Activated CD4-positive, CD25-positive, alpha-beta regulatory T cell treated with anti-CD3 and anti-CD28 coated beads, Interleukin-2, amount 50 U/mL, for 24 hours (primary cell): Measurements from ENCODE around the gene MRPL52.
A peak's percentile ranks its signal among the peaks of the same experiment; 100 is the strongest.
"Not testable (repeated sequence)": the region's sequence is repeated elsewhere in the genome, so short reads cannot be mapped to it uniquely, and the experiment has no call there.

Source experiments
- ATAC-seq, 2 donors: fragments of 150-1000 bp; cut with Tn5 transposase; one replicate each; pipeline ENCODE4 v1.10.0; 2021; ENCODE audit warnings: mild to moderate bottlenecking in 1 of 2, moderate library complexity in 1 of 2

MRPL52 gene

DNA sequence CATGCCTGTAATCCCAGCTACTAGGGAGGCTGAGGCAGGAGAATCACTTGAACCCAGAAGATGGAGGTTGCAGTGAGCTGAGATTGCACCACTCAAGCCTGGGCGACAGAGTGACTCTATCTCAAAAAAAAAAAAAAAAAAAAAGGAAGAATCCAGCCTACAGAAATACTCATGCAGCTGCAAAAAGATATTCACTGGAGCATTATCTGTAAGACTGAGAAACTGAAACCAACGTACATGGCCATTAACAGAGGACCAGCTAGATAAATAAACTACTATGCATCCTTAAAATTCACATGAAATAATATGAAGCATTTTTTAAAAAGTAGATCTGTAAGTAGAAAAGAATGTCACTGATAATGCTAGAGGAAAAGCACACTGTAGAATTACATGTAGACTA is 18.0 kb upstream of the MRPL52 start:
- ATAC-seq, result no peak

DNA sequence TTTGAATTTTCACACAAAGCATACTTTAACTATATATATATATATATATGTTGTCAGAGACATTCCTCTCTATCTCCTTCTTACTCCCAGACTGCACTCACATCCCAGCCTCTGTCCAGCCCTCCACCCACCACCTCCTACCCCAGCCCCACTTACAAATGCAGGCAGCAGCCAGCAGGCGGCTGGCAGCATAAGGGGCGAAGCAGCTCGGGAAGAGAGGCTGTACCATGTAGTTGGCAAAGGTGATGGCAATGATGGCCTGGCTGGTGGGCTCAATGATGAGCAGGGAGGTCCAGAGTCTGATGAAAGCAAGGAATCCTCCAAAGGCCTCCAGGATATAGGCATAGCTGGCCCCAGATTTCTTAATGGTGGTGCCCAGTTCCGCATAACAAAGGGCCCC is 16.9 kb upstream of the MRPL52 start:
- peak in 1 of 2 donors; percentile 17 for ATAC-seq

DNA sequence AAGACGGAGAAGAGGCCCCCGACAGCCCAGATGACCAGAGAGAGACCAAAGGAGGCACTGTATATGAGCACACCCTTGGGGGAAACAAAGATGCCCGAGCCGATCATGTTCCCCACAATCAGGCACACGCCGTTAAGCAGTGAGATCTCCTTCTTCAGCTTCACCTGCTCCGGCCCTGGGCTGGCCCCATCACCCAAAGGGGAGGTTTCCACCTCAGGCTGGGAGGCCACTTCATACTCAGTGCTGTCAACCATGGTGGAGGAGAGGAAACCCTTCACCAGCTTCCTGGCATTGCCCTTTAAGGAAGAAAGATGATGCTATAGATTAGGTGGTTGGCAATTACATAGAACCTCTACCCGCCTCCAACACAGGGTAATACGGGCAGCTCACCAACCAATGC is 16.5 kb upstream of the MRPL52 start:
- ATAC-seq, result no peak

DNA sequence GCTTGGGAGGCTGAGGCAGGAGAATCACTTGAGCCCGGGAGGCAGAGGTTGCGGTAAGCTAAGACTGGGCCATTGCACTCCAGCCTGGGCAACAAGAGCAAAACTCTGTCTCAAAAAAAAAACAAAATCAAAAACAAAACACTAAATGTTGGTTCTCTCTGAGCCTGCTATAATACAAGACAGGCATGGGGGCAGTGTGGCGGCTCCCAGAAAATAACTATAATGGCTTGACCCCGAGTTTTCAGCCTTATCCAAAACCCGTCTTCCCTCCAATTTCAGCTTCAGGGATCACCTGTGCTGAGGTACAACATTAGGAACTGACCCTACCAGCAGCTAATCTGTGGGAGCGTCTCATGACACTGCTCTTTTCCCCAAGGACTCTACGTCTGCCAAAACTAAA is 15.3 kb upstream of the MRPL52 start:
- no peak for ATAC-seq

DNA sequence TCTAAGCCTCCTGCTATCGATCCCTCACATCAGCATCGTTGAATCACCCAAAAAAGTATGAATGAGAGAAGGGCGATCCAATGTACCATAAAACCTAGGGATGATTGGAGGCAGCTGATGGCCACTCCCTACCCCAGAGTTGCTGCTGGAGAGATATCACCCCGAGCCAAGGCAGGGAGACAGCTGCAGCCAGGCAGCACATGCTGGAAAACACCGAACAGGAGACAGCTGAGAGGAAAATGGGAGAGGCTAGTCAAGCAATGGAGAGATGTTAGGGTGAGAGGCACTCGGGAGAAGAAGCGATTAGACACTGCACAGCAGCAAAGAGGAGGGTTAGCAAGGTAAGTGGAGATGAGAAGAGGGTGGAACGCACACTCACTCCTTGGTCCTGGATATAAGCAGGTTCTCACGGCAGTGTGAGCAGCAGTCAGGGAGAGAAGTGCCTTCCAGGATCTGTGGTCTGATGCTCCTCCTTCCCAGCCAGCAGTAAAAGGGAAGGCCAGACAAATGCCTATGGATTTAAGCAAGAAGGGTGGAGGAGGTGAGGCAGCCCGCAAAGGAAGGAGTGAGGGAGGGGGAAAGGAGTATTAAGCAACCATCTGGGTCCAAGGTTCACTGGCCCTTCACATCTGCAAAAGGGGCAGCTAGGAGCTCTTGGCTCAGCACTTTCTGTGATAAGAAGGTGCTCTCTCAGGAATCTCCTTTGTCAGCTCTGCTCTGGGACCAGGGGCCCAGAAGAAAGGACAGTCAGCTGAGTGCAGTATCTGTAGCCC is 14.6 kb upstream of the MRPL52 start, which contains the start of gene SLC7A7:
TSS of gene SLC7A7 (minus strand) at position 495 of the 773 bp plus-strand sequence. CDS start 2,037 bp downstream, outside the sequence.
- no peak for ATAC-seq

DNA sequence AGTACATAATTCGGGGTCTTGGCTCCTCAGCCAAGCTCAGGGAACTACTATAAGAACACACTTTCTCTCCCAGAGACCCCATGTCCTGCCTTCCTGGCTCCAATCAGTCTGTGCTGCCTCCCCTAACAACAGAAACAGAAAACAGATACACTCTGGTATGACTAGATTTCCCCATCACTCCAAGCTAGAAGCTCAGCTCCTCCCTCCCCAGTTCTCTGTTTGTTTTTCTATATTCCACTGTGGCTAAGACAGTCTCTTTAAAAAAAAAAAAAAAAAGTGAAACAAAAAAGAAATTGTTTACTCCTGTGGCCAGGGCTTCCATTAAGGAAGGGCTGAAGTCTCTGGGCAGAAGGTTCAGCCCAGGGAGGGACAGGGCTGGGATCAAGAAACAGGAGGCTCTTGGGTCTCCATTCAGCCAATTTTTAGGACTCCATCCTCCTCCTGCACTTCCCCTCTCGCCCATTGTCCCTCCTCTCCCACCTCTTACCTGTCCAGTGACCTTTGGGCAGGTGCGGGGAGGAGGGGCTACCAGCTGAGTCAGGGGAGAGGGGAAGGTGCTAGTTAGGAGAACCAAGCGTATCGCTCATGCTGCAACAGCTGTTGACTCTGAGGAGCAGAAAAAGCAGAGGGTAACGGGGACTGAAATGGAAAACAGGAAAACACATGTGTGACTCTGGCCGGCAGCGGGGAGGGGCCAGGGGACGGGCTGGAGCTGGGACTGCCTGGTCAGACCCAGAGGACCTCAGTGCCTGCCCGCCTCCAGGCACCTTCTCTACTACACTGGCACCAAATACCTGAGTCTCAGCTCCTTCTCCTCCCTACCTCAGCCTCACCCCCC is 10.3 kb upstream of the MRPL52 start:
- no peak for ATAC-seq

DNA sequence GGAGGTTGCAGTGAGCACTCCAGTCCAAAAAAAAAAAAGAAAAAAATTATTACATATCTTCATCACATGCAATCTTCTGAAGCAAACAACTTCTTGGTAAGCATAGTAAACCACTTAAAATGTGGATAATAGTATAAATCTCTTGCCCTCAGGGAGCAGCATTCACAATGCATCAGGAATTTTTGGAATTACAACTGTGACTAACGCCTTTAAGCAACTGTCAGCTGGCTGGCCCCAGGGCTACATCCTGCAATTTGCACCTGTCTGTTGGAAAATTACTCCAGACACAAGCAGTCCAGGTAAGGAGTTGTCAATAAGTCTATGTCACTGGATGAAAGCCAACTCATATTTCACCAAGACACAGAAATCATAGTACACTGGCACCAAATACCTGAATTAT is 9.0 kb upstream of the MRPL52 start:
- ATAC-seq, result no peak

DNA sequence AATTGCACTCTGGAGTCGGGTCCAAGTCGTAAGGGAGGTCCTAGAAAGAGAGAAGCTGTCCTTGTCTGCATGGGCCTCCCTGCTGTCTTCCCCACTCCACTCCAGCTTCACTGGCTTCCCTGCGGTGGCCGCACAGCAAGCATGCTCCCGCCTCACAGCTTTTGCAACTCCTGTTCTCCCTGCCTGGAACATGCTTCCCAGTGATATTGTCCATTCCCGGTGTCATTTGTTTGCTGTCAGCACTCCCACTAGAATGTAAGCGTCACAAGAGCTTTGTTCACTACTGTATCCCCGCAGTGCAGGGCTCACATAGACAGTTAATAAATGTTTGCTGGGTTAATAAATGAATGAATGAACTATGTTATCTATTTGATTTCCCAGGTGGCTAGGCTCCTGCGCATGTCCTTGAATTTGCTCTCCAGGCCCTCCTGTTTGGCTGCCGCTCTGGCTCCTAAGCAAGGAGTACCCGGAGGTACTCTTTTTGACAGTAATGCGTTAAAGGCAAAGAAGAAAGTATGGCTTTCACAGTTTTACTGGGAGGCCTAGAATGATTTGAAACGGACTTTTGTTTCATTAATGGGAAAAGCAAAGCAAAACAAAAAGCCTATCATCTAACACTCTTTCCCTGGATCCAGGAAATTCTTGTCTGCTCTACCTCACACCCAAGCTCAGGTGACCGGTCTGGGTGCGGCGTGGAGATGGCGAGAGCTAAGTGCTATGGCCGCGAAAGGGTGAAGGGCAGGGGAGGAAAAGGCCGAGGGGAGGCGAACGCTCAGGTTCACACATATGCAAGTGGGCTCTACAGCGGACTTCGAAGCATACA is 8.3 kb upstream of the MRPL52 start:
- ATAC-seq, result no peak

DNA sequence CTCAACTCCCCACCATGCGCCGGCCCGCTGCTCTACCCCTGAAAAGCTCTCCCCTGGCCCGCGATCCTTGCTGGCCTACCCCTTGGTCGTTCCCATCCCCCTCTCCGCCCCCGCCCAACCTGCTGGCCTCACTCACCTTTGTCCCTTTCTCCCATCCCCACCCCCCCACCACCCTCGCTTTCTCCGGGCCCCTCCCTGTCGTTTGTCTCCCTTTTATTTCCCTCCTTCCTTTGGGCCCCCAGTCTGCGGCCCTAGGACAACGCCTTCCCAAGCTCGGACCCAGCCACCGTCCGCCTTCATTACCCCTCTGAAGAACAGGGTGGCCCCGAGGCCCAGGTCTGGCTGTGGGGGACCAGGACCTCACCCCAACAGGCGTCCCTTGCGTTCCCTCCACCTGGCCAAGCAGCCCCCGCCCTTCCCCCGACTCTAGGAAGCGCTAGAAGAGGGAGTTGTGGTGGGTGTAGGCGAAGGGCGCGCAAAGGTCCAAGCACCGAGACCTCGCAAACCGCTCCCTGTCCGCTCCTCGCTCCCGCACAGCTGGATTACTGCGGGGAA is 7.6 kb upstream of the MRPL52 start:
- no peak for ATAC-seq

DNA sequence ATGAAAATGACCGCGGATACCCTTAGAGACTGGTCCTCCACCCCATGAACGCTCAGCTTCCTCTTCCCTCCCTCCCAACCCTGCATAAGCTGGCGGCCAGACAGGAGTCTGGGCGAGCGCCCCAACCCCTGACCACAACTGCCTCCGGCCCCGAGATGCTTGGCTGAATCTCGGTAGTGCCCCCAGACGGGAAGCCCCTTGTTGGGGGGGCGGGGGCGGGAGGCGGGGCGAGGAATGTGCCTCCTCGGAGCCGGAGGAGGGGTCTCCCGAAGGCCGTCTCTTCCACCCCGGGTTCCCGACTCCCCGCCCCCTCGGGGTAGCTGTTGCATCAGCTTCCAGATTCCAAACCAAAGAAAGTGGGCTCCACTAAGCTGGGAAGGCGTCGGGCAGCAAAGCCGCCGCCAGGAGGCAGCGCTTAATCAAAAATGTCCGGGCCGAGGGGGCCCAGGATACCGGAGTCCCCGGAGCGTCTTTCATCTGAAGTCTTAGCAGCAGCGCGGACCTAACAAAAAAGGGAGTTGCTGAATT is 7.1 kb upstream of the MRPL52 start:
- peak; percentile 88 to 89 for ATAC-seq

DNA sequence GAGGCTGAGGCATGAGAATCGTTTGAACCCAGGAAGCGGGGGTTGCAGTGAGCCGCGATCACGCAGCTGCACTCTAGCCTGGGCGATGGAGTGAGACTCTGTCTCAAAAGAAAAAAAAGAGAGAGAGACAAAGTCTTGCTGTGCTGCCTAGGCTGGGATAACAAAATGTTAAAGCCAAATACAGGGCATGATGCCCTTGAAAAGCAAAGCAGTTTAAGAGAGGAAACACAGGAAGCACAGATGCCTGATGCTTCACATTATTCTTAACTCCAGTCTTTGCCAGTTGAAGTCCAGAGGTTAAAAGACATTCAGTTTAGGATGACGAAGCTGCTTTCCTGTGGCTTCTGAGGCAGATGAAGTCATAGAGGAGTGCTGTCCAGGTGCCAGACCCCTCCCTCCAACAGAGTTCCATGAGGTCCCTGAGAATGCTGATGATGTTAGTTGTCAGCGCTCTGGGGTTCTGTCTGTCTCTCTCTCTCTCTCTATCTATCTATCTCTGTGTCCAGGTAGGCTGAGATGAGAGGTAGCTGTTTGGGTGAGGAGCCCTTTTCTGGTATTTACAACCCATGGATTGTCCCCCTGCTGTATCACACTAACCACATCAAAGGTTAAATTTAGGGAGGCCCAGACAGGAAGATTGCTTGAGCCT is 4.9 kb upstream of the MRPL52 start:
- ATAC-seq, result no peak

DNA sequence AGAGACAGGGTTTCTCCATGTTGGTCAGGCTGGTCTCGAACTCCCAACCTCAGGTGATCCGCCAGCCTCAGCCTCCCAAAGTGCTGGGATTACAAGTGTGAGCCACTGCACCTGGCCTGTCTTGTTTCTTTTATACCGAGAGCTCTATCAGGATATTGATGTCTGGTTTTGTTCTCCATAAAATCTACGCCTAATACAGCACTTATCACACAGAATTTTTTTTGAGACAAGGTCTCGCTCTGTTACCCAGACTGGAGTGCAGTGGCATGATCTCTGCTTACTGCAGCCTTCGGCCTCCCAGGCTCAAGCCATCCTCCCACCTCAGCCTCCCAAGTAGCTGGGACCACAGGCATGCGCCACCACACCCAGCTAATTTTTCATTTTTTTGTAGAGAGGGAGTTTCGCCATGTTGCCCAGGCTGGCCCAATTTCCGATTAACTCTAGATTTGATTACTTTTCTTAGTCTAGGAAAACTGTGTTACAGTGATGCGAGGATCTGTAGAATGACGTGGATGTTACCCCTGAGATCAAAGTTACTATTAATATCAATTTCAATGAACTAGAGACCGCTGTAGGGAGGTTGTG is 519 bp upstream of the MRPL52 start:
- not testable (repeated sequence) for ATAC-seq

DNA sequence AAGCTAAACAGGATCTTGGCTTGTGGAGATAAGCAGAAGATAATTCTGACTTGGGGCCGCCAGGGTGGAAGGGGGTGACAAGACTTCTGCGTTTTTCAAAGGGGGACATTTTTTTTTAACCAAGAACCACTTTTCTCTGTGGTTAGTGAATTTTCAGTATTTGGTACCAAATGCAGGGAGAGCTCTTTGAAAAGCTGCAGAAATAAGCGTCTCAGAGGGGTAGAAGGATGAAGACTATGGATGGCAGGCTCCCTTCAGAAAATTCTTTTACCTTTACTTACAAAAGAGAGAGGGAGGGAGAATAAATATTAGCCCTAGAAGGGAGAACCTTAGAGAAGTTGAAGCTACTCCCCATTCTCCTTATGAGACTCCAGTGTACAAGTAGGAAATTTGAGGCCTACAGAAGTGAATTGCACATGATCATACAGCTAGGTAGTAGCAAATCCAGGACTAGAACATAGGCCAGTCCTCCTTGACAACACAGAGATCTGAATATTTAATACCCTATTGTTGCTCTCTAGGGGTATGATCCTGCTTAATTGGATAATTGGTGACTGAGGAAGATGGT is 840 bp downstream of the MRPL52 start:
- ATAC-seq, result peak; percentile 3 to 6

DNA sequence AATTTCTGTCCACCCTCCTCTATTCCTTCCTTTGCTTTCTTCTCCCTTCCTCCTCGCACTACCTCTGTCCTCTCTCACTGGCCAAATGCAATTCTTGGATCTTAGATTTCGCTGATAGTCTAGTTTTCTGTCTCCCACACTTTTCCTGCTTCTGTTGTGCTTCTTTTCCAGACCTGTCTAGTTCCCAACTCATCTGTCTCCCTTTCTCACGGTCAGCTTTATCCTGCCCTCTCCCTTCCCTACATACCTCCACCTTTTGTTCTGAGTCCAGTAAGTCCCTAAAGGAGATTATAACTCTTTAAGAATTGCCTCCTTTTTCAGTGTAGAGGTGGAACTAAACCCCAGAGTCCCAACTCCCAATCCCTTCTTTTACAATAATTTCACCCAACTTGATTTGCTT is 5.8 kb downstream of the MRPL52 start:
- ATAC-seq, result no peak

DNA sequence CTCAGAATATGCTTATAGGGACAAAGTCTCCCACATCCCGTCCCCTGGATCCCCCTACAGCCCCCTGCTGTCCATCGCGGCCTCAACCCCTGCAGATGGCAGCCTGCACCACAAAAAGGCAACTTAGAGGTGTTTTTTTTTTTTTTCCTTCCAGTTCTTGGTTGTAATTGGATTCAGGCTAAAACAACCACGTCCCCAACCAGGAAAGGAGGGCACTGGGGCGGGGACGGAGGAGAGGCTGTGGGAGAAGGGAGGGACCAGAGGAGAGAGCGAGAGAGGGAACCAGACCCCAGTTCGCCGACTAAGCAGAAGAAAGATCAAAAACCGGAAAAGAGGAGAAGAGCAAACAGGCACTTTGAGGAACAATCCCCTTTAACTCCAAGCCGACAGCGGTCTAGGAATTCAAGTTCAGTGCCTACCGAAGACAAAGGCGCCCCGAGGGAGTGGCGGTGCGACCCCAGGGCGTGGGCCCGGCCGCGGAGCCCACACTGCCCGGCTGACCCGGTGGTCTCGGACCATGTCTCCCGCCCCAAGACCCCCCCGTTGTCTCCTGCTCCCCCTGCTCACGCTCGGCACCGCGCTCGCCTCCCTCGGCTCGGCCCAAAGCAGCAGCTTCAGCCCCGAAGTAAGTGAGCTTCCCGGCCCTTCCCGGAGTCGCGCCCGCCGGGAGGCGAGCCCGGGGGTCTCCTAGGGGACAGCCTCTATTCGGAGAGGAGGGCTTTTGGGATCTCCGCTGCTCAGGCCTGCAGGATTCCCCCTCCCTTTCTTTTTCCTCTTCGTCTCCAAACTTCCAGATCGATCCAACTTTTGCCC is 6.8 kb downstream of the MRPL52 start, which contains the start of gene MMP14:
TSS of gene MMP14 (plus strand) at position 285 of the 813 bp plus-strand sequence. CDS start at position 518, 233 bp downstream.
- no peak for ATAC-seq

DNA sequence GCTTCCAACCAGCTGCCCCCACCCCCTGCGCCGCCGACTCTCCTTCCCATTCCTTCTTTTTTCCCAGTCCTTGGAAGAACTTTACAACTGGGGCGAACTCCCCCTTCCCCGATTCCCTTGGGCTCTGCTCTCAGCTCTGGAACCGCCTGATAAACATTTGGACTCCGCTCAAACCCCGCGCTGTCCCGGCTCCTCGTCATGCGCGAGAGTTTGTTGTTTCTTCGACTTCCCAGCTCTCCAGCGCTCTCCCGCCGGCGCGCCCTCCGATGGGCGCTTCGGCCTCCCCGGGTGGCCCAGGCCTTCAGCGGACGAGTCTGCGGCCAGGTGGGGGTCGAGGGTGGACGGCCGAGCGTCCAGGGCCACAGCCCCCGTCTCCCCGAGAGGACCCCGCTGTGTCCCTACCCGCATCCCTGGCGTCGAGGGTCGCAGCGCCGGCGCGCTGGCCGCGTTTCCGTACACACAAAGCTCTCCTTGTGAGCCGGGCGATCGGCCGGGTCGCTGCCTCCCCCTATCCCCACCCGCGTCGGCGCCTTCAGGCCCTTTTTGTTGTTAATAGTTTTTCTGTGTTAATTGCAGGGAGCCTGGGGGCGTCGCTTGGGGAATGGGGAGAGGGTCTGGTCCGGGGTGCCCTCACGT is 7.5 kb downstream of the MRPL52 start:
- ATAC-seq, result no peak

DNA sequence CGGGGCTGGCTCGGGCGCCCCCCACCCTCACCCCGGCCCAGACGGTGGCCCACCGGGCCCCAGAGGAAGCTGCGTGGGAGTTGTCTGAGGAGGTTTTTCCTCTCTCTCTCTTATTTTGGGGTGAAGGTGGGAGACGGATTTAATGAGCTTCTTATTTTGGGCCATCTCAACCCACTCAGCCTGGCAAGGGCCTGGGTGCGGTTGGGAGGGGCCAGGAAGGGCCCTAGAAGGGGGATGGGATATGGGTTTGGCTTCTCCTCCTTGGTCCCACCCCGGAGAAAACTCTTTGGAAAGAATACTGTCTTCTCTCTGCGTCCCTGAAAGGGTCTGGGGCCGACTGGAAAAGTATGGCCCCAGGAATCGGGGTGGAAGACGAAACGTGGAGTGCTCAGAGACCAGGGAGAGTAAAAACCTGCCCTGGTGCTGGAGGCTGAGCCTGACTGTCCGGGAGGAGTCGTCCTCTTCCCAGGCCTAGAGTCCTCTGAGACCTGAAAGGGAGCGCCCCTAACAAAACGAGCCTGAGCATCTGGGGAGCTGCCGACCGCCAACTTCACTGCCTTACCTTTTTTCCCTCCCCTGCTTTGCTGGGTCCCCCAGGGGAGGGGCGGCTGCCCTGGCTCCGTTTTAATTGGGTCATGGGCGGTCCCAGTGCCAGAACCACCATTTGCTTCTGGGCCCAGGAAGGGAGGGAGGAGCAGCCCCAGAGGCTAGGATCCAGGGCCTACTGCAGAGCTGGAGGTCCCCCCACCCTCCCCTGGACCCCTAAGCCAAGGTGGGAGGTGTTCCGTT is 8.3 kb downstream of the MRPL52 start:
- no peak for ATAC-seq

DNA sequence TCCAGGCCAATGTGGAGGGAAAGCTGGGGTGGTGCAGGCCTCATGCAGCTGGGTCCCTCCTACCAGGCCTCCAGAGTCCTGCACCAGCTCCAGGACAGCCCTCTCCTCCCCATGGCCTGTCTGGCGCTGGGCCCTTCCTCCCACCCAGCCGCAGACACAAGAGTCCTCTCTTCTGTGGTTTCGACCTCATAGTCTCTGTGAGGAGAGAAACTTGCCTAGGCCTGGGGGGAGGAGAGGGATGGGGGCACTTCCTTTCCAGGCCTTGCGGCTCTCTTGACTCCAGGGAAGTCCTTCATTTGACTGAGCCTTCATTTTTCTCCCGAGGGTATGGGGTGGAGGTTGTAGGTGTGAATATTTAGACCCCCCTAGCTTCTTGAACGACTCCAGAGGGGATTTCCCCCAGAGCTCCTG is 8.9 kb downstream of the MRPL52 start:
- ATAC-seq, result no peak
